Neuronal stem cell (in vitro differentiated cells): ENCODE measurements around the gene ELMOD1.

Source experiments
- DNase-seq: peaks from one replicate; pipeline ENCODE4 v3.0.0-alpha.2; 2013; ENCODE audit warnings: low spot score
- H2AFZ ChIP-seq: one replicate; pipeline ENCODE4 v1.6.1; 2013; ENCODE audit warnings: mild to moderate bottlenecking, low read length, inconsistent platforms
- H2AK5ac ChIP-seq: 2 replicates; pipeline ENCODE4 v1.6.1; 2013; ENCODE audit warnings: low read depth, mild to moderate bottlenecking, inconsistent platforms, low read length, moderate library complexity, mixed read lengths
- H2BK120ac ChIP-seq: 2 replicates; pipeline ENCODE4 v1.6.1; 2013; ENCODE audit warnings: low read depth, mild to moderate bottlenecking, inconsistent platforms, low read length, moderate library complexity, mixed read lengths
- H2BK12ac ChIP-seq: one replicate; pipeline ENCODE4 v1.6.1; 2013; ENCODE audit warnings: low read length, inconsistent platforms
- H2BK15ac ChIP-seq: 2 replicates; pipeline ENCODE4 v1.6.1; 2013; ENCODE audit warnings: mild to moderate bottlenecking, low read length, inconsistent platforms, mixed read lengths
- H2BK5ac ChIP-seq: one replicate; pipeline ENCODE4 v1.6.1; 2013; ENCODE audit warnings: inconsistent platforms, mild to moderate bottlenecking, low read length, moderate library complexity
- H3K14ac ChIP-seq: one replicate; pipeline ENCODE4 v1.6.1; 2013; ENCODE audit warnings: low read length, inconsistent platforms
- H3K18ac ChIP-seq: 2 replicates; pipeline ENCODE4 v1.6.1; 2013; ENCODE audit warnings: low read length, inconsistent platforms
- H3K23ac ChIP-seq: 2 replicates; pipeline ENCODE4 v1.6.1; 2013; ENCODE audit warnings: low read depth, mild to moderate bottlenecking, mixed read lengths, low read length, inconsistent platforms; ENCODE audit not compliant: poor library complexity
- H3K27ac ChIP-seq: replicated peaks from 3 replicates; pipeline ENCODE4 v1.5.1; 2013; ENCODE audit warnings: low read length, inconsistent platforms
- H3K27me3 ChIP-seq, 3 experiments: 2 replicates each; pipeline ENCODE4 v1.6.1; 2013; ENCODE audit warnings: low read length in 3 of 3, mild to moderate bottlenecking in 2 of 3, inconsistent platforms in 1 of 3, low read depth in 1 of 3, mixed read lengths in 1 of 3, moderate library complexity in 1 of 3; ENCODE audit not compliant: control insufficient read depth in 3 of 3, insufficient read depth in 3 of 3
- H3K36me3 ChIP-seq, 2 donors: replicated peaks in 1 of 2; 2 replicates each; pipeline ENCODE4 v1.6.1; 2013; ENCODE audit warnings: low read length in 2 of 2; ENCODE audit not compliant: control insufficient read depth in 2 of 2, insufficient read depth in 2 of 2
- H3K4ac ChIP-seq: 2 replicates; pipeline ENCODE4 v1.6.1; 2013; ENCODE audit warnings: inconsistent platforms, mild to moderate bottlenecking, low read length, moderate library complexity
- H3K4me1 ChIP-seq, 2 donors: 1 replicate in 1 of 2; 2 replicates in 1 of 2; pipeline ENCODE4 v1.6.1; 2013; ENCODE audit warnings: low read length in 2 of 2, low read depth in 1 of 2; ENCODE audit not compliant: control insufficient read depth in 2 of 2, insufficient read depth in 1 of 2
- H3K4me2 ChIP-seq: one replicate; pipeline ENCODE4 v1.6.1; 2013; ENCODE audit warnings: mild to moderate bottlenecking, low read length, inconsistent platforms; ENCODE audit not compliant: insufficient read depth, poor library complexity, severe bottlenecking
- H3K4me3 ChIP-seq, 2 donors: 2 replicates each; pipeline ENCODE4 v1.5.1; 2013; ENCODE audit warnings: low read length in 2 of 2, mild to moderate bottlenecking in 2 of 2, inconsistent platforms in 1 of 2, moderate library complexity in 1 of 2
- H3K79me1 ChIP-seq: one replicate; pipeline ENCODE4 v1.6.1; 2013; ENCODE audit warnings: low read depth, mild to moderate bottlenecking, inconsistent platforms, low read length, moderate library complexity
- H3K9ac ChIP-seq: one replicate; pipeline ENCODE4 v1.6.1; 2013; ENCODE audit warnings: mild to moderate bottlenecking, low read depth, low read length, inconsistent platforms; ENCODE audit not compliant: poor library complexity
- H3K9me3 ChIP-seq, 2 donors: replicated peaks in 1 of 2; 2 replicates each; pipeline versions ENCODE3 to v1.6.1; 2013; ENCODE audit warnings: low read length in 2 of 2, mild to moderate bottlenecking in 2 of 2, inconsistent platforms in 1 of 2, low read depth in 1 of 2, mixed read lengths in 1 of 2, moderate library complexity in 1 of 2; ENCODE audit not compliant: control insufficient read depth in 2 of 2, insufficient read depth in 1 of 2
- H4K8ac ChIP-seq: one replicate; pipeline ENCODE4 v1.6.1; 2013; ENCODE audit warnings: low read depth, mild to moderate bottlenecking, inconsistent platforms, low read length, moderate library complexity
- H4K91ac ChIP-seq: one replicate; pipeline ENCODE4 v1.6.1; 2013; ENCODE audit warnings: low read length, low read depth, mild to moderate bottlenecking, inconsistent platforms; ENCODE audit not compliant: poor library complexity
- WGBS, 2 donors: extraction: QIAGEN DNeasy Blood & Tissue Kit; methylation state at CpG; one replicate each; pipeline ENCODE4 v1.1.7; 2013; ENCODE audit warnings: missing lambda C conversion rate in 2 of 2, mixed read lengths in 1 of 2; ENCODE audit not compliant: insufficient read length in 2 of 2, insufficient replicate concordance in 1 of 2; ENCODE audit errors: extremely low coverage in 2 of 2; 5-methylcytosine and 5-hydroxymethylcytosine counted together

The ELMOD1 gene

DNA sequence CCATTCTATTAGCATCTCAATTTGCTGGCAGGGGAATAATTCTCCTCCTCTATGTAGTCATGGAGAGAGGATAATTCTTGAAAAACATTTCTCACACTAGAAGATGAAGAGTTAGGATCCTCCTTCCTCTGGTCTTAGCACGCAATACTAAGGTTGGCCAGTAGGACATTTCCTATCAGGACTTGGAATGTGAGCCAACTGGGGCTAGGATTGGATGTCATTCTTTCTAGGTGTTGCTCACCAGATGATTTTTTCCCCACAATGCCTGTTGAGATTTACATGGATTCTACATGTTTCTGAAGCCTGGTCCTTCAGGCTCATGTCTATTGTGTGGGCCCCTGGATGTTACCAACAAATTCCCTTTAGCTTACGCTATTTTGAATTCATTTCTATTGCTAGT lies 92.9 kb downstream of the ELMOD1 start:
- no CpG with 5 or more reads among the region's 2 CpGs for WGBS, 2 donors
- no peak overlapping the region for H2AFZ ChIP-seq

DNA sequence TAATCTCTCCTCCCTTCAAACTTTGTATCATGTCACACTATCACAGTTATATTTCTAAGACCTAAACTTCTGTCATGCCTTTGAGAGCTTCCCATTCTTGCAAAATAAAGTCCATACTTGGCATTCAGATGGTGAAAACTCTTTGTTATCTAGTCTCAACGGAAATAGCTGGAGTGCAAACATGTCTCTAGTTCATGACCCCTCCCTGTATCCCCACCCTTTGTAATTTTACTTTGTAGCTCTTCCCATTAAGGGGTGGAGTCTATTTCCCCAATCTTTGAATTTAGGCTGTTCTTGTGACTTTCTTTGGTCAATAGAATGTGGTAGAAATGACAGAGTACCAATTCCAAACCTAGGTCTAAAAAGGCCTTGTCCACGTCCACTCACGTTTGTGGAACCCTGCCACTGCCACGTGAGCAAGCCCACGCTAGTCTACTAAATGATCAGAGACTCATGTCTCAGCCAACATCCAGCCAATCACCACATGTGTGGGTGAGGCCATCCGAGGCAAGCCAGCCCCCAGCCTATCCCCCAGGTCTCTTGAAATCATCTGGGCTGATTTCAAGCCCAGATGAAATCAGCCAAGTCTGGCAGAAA lies 97.5 kb downstream of the ELMOD1 start:
- H3K79me1 ChIP-seq, result no peaks in the 10 kb centered on the region

More for the DNA sequence above, 92.9 kb downstream of the ELMOD1 start:
- no peak overlapping the region for H3K9ac ChIP-seq
- H2BK12ac ChIP-seq, result no peak overlapping the region
- no peak overlapping the region for H2BK15ac ChIP-seq
- peaks cover 0 to 2% of the 10 kb centered on the region in 2 donors for H3K4me1 ChIP-seq
- H3K18ac ChIP-seq, result no peak overlapping the region
- no peak overlapping the region for H3K4ac ChIP-seq
- H3K14ac ChIP-seq, result no peak overlapping the region
- no peaks in the 10 kb centered on the region for H3K9me3 ChIP-seq
- no peak overlapping the region for H4K91ac ChIP-seq
- H3K27me3 ChIP-seq, result no peaks in the 10 kb centered on the region
- H3K23ac ChIP-seq, result no peak overlapping the region
- H3K27ac ChIP-seq, result no peak overlapping the region
- H3K4me2 ChIP-seq, result no peak overlapping the region
- no peaks in the 10 kb centered on the region for H3K79me1 ChIP-seq
- DNase-seq, result no peak
- no peak overlapping the region for H2AK5ac ChIP-seq
- no peak overlapping the region for H2BK5ac ChIP-seq
- no peak overlapping the region for H2BK120ac ChIP-seq
- no peaks in the 10 kb centered on the region for H3K36me3 ChIP-seq
- no peak overlapping the region for H3K4me3 ChIP-seq
- no peak overlapping the region for H4K8ac ChIP-seq

DNA sequence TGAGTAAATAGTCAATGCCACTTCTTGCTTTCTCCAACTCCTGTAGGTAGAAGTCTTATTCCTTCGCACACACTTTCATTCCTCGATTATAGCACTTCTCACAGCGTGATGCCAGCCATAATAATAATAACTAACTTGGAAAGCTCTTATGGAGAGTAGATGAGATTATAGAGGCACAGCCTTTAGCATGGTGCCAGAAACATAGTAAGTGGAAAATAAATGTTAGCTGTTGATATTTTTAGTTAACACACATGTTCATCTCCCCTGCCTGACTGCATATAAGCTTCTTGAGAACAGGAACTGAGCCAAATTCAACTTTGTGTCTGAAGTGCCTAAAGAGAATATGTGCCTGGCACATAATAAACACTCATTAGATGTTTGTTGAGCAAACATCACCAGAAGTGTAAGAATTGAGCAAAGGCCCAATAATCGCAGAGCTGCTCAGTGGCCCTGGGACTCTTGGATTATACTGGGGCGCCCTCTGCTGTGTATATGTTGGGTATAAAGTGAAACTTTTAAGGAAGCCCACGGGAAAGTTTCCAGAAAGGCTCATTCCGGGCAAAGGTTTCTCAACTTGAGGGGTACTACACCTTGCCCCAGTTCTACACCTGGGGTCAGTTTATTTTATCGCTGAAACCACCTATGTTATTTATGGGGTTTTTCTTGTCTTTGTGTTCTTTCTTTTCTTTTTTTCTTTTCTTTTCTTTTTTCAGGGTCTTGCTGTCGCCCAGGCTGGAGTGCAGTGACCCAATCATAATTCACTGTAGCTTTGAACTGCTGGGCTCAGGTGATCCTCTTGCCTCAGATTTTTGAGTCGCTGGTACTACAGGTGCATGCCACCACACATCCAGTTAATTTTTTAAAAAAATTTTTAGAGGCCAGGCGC lies 98.6 kb downstream of the ELMOD1 start:
- Histone ChIP-seq H3K14ac (no peak overlapping the region), H3K36me3 (no peaks in the 10 kb centered on the region), H3K4me3 (no peak overlapping the region), H4K8ac (no peak overlapping the region), H2BK12ac (no peak overlapping the region), H3K4me1 (no peaks in the 10 kb centered on the region), H3K23ac (no peak overlapping the region), H2BK15ac (no peak overlapping the region), H3K27me3 (no peaks in the 10 kb centered on the region), H2BK120ac (no peak overlapping the region), H3K4me2 (no peak overlapping the region), H3K9ac (no peak overlapping the region), H2BK5ac (no peak overlapping the region), H3K27ac (no peak overlapping the region), H2AK5ac (no peak overlapping the region), H4K91ac (no peak overlapping the region), H3K9me3 (no peaks in the 10 kb centered on the region), H3K79me1 (no peaks in the 10 kb centered on the region), H2AFZ (peak overlapping the region; percentile 21), H3K4ac (no peak overlapping the region), H3K18ac (no peak overlapping the region)
- peak; percentile 57 for DNase-seq
- WGBS, 2 donors, result no CpG with 5 or more reads among the region's 11 CpGs

More for the DNA sequence above, 97.5 kb downstream of the ELMOD1 start:
- Histone ChIP-seq H3K36me3 (no peaks in the 10 kb centered on the region), H2AK5ac (no peak overlapping the region), H3K27ac (no peak overlapping the region), H2BK15ac (no peak overlapping the region), H2AFZ (no peak overlapping the region), H3K9me3 (no peaks in the 10 kb centered on the region), H3K27me3 (no peaks in the 10 kb centered on the region), H3K4me3 (no peak overlapping the region), H2BK12ac (no peak overlapping the region), H2BK5ac (no peak overlapping the region), H4K91ac (no peak overlapping the region), H3K4me2 (no peak overlapping the region), H3K18ac (no peak overlapping the region), H3K4ac (no peak overlapping the region), H3K9ac (no peak overlapping the region), H2BK120ac (no peak overlapping the region), H4K8ac (no peak overlapping the region), H3K4me1 (no peaks in the 10 kb centered on the region), H3K23ac (no peak overlapping the region), H3K14ac (no peak overlapping the region)
- WGBS, 2 donors, result no CpG with 5 or more reads among the region's 6 CpGs
- DNase-seq, result no peak

DNA sequence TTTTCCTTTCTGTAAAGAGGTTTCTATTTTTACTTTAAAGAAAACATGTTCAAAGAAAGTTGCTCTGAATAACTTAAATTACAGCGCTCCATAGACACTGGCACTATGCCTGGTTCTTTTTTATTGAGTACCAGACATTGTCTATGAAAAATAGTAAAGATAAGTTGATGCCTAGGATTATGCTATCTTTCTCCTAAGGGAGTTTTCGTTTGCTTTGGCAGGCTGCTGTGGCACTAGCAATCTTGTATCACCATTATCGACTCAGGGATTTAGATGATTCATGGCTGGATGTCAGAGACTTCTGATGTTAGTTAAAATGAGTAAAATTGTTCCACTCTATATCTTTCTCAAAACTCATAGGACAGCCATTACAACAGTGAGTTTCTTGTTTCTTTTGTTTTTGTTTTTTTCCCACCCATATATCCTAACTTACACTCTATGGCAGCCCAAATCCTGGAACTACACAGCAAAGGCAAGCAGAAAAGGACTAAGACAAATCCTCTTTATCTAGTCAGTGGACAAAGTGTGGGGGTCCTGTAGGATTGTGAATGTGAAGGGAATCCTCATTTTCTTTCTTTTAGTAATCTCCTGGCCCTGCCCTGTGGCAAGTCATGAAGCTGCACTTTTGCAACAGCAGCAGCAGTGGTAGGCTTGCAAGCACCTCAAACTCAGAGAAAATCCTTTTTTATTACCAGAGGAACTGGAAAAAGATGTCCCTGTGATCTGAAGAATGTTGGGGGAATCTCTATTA lies 100.2 kb downstream of the ELMOD1 start:
- H3K4ac ChIP-seq, result no peak overlapping the region
- H3K27ac ChIP-seq, result no peak overlapping the region
- no peak overlapping the region for H3K23ac ChIP-seq
- DNase-seq, result no peak
- H3K27me3 ChIP-seq, result no peaks in the 10 kb centered on the region
- no peak overlapping the region for H4K91ac ChIP-seq
- no peaks in the 10 kb centered on the region for H3K79me1 ChIP-seq
- no peak overlapping the region for H2BK15ac ChIP-seq
- H3K36me3 ChIP-seq, result no peaks in the 10 kb centered on the region
- H2BK12ac ChIP-seq, result no peak overlapping the region
- no peak overlapping the region for H3K4me3 ChIP-seq
- H2BK120ac ChIP-seq, result no peak overlapping the region
- H4K8ac ChIP-seq, result no peak overlapping the region
- H3K18ac ChIP-seq, result no peak overlapping the region
- no peak overlapping the region for H3K9ac ChIP-seq
- H3K9me3 ChIP-seq, result no peaks in the 10 kb centered on the region
- no peak overlapping the region for H2BK5ac ChIP-seq
- peak overlapping the region; percentile 61 for H2AFZ ChIP-seq
- H3K4me2 ChIP-seq, result no peak overlapping the region
- no peaks in the 10 kb centered on the region for H3K4me1 ChIP-seq
- H2AK5ac ChIP-seq, result no peak overlapping the region
- H3K14ac ChIP-seq, result no peak overlapping the region
- no CpG with 5 or more reads among the region's 3 CpGs for WGBS, 2 donors
